NCI-H2107 (cell line): ENCODE results near the gene DLG5.

Experiments used
- DNase-seq: peaks from one replicate; lab custom pipeline; 2025; lab: John Stamatoyannopoulos, UW

The DLG5 gene

GRCh38 chr10:77865580-77866324 lies 60.8 kb downstream of the DLG5 start:
- DNase-seq: no peak

- DNase-seq: no peak
Measured at GRCh38 chr10:77864151-77864851, 62.3 kb downstream of the DLG5 start.

- no peak for DNase-seq
Measured at GRCh38 chr10:77863446-77863845, 63.1 kb downstream of the DLG5 start.

- no peak for DNase-seq
Measured at GRCh38 chr10:77862595-77862994, 64.0 kb downstream of the DLG5 start.

GRCh38 chr10:77861366-77861765 lies 65.2 kb downstream of the DLG5 start:
- no peak for DNase-seq

- DNase-seq: no peak
Measured at GRCh38 chr10:77859865-77860282, 66.7 kb downstream of the DLG5 start.

- no peak for DNase-seq
Measured at GRCh38 chr10:77859200-77859864, 67.2 kb downstream of the DLG5 start.

- no peak for DNase-seq
Measured at GRCh38 chr10:77857272-77857671, 69.3 kb downstream of the DLG5 start.

- no peak for DNase-seq
Measured at GRCh38 chr10:77856566-77856965, 70.0 kb downstream of the DLG5 start.

- DNase-seq: no peak
Measured at GRCh38 chr10:77855404-77856155, 71.0 kb downstream of the DLG5 start.

- no peak for DNase-seq
Measured at GRCh38 chr10:77854115-77854514, 72.4 kb downstream of the DLG5 start.

- no peak for DNase-seq
Measured at GRCh38 chr10:77853256-77853655, 73.3 kb downstream of the DLG5 start.

- DNase-seq: no peak
Measured at GRCh38 chr10:77850620-77851231, 75.8 kb downstream of the DLG5 start.

- DNase-seq: no peak
Measured at GRCh38 chr10:77849039-77849664, 77.4 kb downstream of the DLG5 start.

- DNase-seq: peak; percentile 10
Measured at GRCh38 chr10:77846718-77847311, 79.7 kb downstream of the DLG5 start.

- no peak for DNase-seq
Measured at GRCh38 chr10:77845451-77845850, 81.1 kb downstream of the DLG5 start.

GRCh38 chr10:77844713-77845445 lies 81.7 kb downstream of the DLG5 start:
- DNase-seq: no peak

GRCh38 chr10:77844177-77844576 lies 82.4 kb downstream of the DLG5 start:
- DNase-seq: no peak

- DNase-seq: no peak
Measured at GRCh38 chr10:77843264-77843663, 83.3 kb downstream of the DLG5 start.

- DNase-seq: no peak
Measured at GRCh38 chr10:77842652-77843212, 83.8 kb downstream of the DLG5 start.
